Lower lobe of right lung (tissue), 2 donors: Measurements from ENCODE around the gene NT5C1A. TPM values are rescaled to one million over a fixed set of nuclear protein-coding genes. Genes with fewer than 3 reads are reported as not detected.

Experiments used
- ATAC-seq, 2 donors: fragments of 200-7000 bp; cut with Tn5 transposase; one replicate each; pipeline ENCODE4 v1.9.1; 2020 to 2022; ENCODE audit warnings: mild to moderate bottlenecking in 2 of 2, moderate library complexity in 2 of 2
- DNase-seq: peaks from one replicate; pipeline ENCODE4 v3.0.0-alpha.2; 2020
- H3K27ac ChIP-seq: fragments of 200-600 bp; one replicate; pipeline ENCODE4 v1.8.0; 2022
- H3K27me3 ChIP-seq: fragments of 200-600 bp; one replicate; pipeline ENCODE4 v1.8.0; 2022; ENCODE audit warnings: low read depth
- H3K36me3 ChIP-seq: fragments of 200-600 bp; one replicate; pipeline ENCODE4 v1.8.0; 2022; ENCODE audit warnings: mild to moderate bottlenecking
- H3K4me1 ChIP-seq: fragments of 200-600 bp; one replicate; pipeline ENCODE4 v1.8.0; 2022
- H3K4me3 ChIP-seq: fragments of 200-600 bp; one replicate; pipeline ENCODE4 v1.8.0; 2022; ENCODE audit warnings: mild to moderate bottlenecking
- H3K9me3 ChIP-seq: fragments of 200-600 bp; one replicate; pipeline ENCODE4 v1.8.0; 2022
- intact Hi-C: fragments of 100-400 bp; cut with DNase I; formaldehyde crosslinking; loops from one replicate; pipeline ENCODE4 v1.11.0; 2022
- long read RNA-seq: library from polyadenylated mRNA; unstranded; transcript quantifications from one replicate; pipeline ENCODE4 v2.0.0, GENCODE V29; 2021
- total RNA-seq: library from RNA; stranded (reverse); fragmentation: NEBNext Ultra II Directional; extraction: Animal tissue kit (Norgen Biotek cat#: 25700); gene quantifications from one replicate; pipeline ENCODE4 v1.2.1, GENCODE V29; 2021
- TF ChIP-seq, protein P1 (sequence below): fragments of 200-600 bp; IDR thresholded peaks from one replicate; pipeline ENCODE4 v1.8.0; 2022; ENCODE audit warnings: antibody characterized with exemption, mild to moderate bottlenecking
- donor health status: DM: no; HTN: yes; CAD: no; lungs with severe emphysema.

The NT5C1A gene
- not detected for total RNA-seq
- long read RNA-seq = 0 reads

DNA sequence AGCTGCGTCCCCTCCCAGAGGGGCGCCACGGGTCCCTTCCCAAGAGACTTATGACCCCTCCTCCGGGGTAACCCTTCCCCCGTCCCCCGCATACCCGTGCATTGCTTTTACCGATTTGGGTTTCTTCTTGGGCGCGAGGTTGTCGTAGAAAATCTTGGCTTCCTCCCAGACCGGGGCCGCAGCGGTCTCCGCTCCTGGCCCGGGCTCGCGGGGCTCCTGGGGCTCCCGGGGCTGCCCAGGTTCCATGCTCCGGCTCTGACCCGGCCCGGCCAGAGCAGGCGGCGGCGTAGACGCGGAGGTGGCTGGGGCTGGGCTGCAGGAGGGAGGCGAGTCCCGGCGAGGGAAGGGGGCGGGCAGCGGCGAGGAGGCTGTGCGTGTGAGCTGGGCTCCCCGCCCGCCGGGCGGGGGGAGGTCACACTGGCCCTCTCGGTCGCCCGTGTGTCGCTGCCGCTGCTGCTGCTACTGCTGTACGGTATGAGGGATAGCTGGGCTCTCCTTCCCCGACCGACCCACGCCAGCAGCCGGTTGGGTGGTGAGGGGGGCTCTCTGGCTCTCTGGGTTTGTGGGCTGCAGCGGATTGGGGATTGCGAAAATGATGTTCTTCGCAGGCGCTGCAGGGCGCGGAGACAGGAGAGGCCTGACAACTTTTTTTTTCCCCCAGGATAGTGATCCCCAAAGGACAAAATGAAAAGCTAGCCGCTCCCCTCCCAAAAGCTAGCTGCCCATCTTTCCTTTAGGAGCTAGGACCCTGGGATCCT, at the start of gene NT5C1A:
Gene NT5C1A (minus strand): TSS at position 315 of the 758 bp plus-strand sequence. CDS start 69 bp downstream, at position 246.
- Histone ChIP-seq H3K27ac (no peak within 1 kb of the TSS), H3K27me3 (peaks cover 37% of the 10 kb centered on the region), H3K4me3 (peak within 1 kb of the TSS; percentile 58), H3K36me3 (no peaks in the 10 kb centered on the region), H3K9me3 (no peaks in the 10 kb centered on the region), H3K4me1 (peaks cover 18% of the 10 kb centered on the region)
- peak; percentile 70 to 71 for ATAC-seq
- no peak for DNase-seq
- intact Hi-C loops = no loop called here
- TF ChIP-seq, protein P1, sequence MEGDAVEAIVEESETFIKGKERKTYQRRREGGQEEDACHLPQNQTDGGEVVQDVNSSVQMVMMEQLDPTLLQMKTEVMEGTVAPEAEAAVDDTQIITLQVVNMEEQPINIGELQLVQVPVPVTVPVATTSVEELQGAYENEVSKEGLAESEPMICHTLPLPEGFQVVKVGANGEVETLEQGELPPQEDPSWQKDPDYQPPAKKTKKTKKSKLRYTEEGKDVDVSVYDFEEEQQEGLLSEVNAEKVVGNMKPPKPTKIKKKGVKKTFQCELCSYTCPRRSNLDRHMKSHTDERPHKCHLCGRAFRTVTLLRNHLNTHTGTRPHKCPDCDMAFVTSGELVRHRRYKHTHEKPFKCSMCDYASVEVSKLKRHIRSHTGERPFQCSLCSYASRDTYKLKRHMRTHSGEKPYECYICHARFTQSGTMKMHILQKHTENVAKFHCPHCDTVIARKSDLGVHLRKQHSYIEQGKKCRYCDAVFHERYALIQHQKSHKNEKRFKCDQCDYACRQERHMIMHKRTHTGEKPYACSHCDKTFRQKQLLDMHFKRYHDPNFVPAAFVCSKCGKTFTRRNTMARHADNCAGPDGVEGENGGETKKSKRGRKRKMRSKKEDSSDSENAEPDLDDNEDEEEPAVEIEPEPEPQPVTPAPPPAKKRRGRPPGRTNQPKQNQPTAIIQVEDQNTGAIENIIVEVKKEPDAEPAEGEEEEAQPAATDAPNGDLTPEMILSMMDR = no peak

DNA sequence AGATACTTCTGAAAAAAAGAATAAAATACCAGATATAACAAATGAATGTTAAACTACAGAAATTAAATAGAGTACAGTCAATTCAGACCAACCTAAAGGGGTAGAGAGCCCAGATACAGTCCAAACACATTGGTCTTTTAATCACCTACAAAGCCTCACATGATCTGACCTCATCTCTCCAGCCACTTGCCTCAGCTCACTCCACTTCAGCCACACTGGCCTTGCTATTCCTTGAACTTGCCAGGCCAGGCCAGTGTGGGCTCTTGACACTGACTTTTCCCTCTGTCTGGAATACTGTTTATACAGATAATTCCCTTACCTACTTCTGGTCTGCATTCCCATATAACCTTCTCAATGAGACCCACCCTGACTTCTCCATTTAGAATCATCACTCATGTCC, 49.8 kb upstream of the NT5C1A start:
- Histone ChIP-seq H3K4me1 (peaks cover 4% of the 10 kb centered on the region), H3K36me3 (no peaks in the 10 kb centered on the region), H3K4me3 (no peak overlapping the region), H3K27ac (no peak overlapping the region), H3K9me3 (no peaks in the 10 kb centered on the region), H3K27me3 (peaks cover 4% of the 10 kb centered on the region)
- ATAC-seq = no peak
- DNase-seq = no peak
- intact Hi-C loops = no loop called here
- TF ChIP-seq, protein P1 = no peak

DNA sequence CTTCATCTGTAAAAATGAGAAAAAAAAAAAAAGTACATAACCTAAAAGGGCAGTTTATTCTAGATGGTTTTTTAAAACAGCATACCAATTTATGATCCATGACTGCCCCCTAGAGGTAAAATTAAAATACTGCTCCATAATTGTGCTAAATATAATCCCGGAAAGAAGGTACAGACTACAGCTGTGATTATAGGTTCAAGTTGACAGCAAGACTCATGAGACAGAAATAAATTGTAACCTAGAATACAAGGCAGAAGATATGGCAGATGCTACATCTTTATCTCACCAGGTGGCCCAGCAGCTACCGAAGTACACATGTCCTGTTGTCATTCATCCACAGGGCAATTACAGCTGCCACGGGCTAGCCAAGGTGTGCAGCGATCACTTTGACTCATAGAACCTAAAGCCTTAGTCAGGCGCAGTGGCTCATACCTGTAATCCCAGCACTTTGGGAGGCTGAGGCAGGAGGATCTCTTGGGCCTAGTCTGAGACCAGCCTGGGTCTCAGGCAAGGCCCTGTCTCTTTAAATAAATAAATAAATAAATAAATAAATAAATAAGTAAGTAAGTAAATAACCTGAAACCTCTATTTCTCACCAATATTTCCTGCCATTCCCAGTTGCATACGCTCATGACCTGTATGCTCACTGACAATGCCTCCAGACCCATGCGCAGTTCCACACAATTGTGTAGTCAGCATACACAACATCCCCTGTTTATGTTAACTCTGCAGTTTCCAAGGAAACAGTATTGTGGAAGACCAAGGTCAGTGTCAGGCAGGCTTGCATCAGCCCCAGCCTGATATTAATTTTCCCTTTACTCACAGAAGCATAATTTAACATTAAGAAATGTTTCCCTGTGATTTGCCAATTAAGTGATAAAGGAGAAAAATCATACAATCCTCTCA, 48.4 kb upstream of the NT5C1A start:
- H3K4me3 ChIP-seq = no peak overlapping the region
- ATAC-seq = peak; percentile 77 to 80
- intact Hi-C loops = no loop called here
- H3K4me1 ChIP-seq = peaks cover 4% of the 10 kb centered on the region
- H3K36me3 ChIP-seq = no peaks in the 10 kb centered on the region
- TF ChIP-seq, protein P1 = peak; percentile 69
- no peak for DNase-seq
- H3K9me3 ChIP-seq = no peaks in the 10 kb centered on the region
- H3K27ac ChIP-seq = no peak overlapping the region
- peaks cover 7% of the 10 kb centered on the region for H3K27me3 ChIP-seq

DNA sequence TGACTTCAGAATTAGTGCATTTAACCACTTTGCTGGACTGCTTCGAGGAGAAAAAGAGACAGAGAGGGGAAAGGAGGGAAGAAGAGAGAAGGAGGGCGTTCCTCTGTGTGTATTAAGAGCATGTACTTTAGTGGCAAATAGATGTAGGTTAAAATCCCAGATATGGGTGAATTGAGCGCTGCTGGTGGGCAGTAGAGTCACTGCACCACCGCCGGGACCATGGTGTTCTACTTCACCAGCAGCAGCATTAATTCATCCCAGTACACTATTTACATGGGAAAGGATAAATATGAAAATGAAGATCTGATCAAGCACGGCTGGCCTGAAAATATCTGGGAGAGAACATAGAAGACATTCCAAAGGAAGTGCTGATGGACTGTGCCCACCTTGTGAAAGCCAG, 45.9 kb upstream of the NT5C1A start:
- no peak for ATAC-seq
- Histone ChIP-seq H3K27ac (no peak overlapping the region), H3K9me3 (no peaks in the 10 kb centered on the region), H3K4me3 (no peak overlapping the region), H3K27me3 (peaks cover 7% of the 10 kb centered on the region), H3K36me3 (no peaks in the 10 kb centered on the region), H3K4me1 (peaks cover 4% of the 10 kb centered on the region)
- no peak for DNase-seq
- TF ChIP-seq, protein P1 = no peak
- intact Hi-C loops = no loop called here

DNA sequence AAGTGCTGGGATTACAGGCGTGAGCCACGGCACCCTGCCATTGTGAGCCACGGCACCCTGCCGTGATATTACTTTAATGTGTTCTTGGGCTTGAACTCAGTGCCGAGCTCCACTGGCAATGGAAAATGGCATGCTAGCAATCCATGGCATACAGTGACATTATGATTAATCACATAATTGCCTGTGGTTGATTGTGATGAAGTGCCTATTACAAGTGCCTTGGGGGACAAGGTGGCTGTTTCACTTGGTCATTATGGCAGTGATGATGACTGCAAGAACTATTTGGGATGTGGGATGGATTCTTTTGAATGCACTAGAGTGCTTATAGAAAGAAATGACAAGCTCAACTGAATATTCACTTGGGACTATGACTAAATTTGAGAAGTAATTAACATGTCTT, 41.6 kb upstream of the NT5C1A start:
- no peak for ATAC-seq
- no peaks in the 10 kb centered on the region for H3K4me1 ChIP-seq
- TF ChIP-seq, protein P1 = no peak
- H3K9me3 ChIP-seq = no peaks in the 10 kb centered on the region
- H3K27ac ChIP-seq = no peak overlapping the region
- H3K36me3 ChIP-seq = no peaks in the 10 kb centered on the region
- no peak overlapping the region for H3K4me3 ChIP-seq
- intact Hi-C loops = no loop called here
- H3K27me3 ChIP-seq = peaks cover 7% of the 10 kb centered on the region
- DNase-seq = no peak
